NCI-H1694 treated with DMSO at 0.1 percent for 48 hours (cell line): ENCODE results near the gene ST6GALNAC4.
"Not testable (repeated sequence)": the region's sequence is repeated elsewhere in the genome, so short reads cannot be mapped to it uniquely, and the experiment has no call there.

Source experiments
- DNase-seq: peaks from one replicate; lab custom pipeline; 2025; lab: John Stamatoyannopoulos, UW

ST6GALNAC4 gene

DNA sequence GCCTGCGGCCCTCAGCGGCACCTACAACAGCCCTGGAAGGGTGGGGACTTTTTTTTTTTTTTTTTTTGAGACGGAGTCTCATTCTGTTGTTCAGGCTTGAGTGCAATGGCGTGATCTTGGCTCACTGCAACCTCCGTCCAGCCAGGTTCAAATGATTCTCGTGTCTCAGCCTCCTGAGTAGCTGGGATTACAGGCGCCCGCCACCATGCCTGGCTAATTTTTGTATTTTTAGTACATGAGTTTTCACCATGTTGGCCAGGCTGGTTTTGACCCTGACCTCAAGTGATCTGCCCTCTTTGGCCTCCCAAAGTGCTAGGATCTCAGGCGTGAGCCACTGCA, 46.7 kb downstream of the ST6GALNAC4 start:
- not testable (repeated sequence) for DNase-seq

DNA sequence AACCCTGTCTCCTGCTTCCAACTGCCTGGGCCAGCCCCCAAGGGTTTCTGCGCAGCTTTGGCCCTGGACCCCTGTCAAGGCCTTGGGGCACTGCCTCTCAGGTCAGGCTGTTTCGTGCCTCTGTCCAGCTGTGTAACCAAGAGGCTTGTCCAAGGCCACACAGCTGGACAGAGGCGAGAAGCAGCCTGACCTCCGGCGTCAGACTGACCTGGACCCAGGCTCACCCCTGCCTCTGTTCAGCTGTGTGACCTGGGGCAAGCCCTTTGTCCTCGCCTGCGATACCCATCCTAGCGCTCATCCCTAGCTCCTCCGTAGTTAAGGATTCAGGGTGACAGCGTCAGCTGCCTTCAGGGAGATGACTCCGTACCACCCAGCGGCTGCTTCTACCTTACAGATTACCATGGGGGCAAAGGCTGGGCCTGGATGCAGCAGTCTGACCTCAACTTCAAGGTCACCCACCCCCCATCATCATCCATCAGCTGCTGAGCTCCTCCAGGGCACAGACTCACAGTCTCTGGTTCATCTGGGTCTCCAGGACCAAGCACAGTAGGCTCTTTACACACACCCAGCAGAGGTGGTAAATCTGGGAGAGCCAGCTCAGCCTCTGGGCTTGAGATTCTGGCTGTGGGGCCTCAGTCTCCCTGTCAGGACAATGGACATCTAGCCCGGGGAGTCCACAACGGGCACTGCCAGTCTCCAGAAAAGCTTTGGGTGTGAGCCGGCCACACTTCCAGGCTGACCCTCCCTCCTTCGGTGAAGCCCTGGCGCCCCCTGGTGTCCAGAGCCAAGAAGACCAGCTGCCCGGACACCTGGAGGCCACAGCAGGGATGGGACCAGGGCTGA, 47.3 kb downstream of the ST6GALNAC4 start:
- peak; percentile 16 for DNase-seq

DNA sequence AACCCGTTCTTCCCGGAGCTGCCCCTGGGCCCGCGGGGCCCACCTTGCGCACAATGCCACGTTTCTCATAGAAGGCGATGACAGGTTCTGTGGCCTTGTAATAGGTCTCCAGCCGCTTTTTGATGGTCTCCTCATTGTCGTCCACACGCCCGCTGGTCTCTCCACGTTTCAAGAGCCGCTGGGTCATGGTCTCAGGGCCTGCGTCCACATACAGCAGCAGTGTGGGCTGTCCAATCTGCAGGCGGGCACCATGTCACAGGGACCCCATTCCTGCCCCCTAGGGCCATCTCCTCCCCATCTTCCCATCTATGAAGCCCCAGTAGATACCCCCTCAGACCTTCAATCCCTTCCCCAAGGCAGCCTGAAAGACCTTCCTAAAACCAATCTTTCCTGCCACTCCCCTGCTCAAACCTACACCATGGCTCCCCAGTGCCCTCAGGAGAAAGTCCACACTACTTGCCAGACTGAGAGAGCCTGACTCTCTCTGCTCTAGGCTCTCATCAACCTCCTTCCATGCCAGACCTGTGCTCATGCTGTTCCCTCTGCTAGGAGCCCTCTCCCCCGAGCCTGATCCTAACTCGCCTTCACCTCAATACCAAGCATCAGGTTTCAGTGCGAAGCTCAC, 48.5 kb downstream of the ST6GALNAC4 start:
- no peak for DNase-seq

DNA sequence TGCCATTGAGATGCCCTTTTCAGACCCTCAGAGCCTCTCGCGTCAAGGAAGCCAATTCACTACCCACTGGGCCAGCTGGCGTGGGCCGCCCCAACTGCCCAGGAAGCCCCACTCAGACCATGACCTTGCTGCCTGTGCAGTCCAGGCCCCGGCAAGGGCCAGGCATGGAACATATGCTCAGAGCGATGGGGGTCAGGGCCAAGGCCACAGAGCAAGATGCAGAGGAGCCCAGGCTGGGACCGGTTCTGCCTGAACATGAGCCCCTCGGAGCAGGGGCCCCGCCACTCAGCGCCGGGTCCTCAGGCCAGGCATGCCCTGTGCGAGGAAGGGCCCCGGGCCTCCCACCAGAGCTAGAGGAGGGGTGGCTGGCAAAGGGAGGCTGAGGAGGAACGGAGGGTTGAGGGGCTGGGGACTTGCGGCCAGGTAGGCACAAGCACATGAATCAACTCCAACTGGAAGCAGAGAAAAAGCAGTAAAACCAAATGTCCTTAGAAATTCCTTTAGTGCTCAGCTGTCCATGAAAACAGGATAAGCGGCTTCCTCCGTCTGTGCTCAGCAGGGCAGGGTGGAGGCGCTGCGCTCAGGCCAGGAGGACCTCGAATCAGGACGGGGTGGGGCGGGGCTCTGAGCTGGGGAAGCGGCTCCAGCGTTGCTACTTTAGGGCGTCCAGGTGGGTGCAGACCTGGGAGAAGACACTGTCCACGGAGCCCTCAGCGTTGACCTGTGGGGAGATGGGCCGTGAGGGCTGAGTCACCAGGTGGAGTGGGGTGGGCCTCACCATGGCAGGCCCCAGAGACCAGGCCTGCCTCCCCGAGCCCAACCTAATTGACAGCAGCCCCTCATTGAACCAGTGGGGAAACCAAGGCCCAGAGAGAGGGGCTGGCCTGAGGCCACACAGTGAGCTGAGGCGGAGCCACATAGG, 49.2 kb downstream of the ST6GALNAC4 start:
- DNase-seq, result no peak

DNA sequence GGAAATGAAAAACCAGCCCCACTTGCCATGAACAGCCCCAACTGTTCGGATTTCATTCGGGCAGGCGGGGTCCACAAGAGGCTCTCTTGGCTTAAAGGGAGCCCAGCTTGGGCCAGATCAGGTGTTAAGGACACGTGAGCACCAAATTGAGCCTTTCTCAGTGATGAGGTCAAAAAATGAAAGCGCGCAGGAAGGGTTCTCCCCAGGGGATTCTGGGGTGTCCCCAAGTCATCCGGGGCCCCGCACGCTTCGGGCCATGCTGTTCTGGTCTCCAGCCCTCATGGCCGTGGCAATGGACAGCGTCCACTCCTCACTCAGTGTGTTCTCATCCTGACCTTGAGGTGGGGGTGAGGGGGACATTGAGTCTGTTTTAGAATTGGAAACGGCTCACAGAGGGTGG, 50.3 kb downstream of the ST6GALNAC4 start:
- no peak for DNase-seq

DNA sequence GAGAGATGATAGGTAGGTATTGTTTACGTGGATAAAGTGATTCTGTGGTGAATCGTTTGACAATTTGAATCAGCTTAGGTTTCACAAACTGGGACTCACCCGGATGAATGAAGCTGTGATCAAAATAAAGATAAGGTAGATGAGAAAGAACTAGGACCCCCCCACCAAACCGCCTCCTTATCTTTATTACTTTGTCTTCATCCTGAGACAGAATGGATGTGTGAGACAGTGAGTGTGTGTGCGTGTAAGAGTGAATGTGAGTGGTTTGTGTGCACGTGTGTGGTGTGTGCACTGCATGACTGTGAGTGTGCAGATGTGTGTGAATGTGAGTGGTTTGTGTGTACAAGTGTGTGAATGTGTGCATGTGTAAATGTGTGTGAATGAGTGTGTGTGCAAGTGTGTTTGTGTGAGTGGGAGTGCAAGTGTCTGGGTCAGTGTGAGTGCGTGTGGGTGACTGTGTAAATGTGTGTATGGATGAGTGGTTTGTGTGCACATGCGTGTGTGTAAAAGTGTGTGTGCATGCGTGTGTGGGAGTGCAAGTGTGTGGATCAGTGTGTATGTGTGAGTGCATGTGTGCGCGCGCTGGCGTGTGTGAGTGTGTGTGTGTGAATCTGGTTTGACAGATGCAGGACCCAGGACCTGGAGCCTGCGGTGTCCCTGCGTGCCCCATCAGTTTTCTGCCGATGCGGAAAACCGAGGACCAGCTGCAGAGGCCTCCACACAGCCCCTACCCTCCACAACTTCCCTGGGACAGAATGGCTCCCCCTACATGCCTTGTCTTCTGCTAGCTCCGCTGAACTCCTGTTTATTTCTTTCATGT, 51.0 kb downstream of the ST6GALNAC4 start:
- no peak for DNase-seq

DNA sequence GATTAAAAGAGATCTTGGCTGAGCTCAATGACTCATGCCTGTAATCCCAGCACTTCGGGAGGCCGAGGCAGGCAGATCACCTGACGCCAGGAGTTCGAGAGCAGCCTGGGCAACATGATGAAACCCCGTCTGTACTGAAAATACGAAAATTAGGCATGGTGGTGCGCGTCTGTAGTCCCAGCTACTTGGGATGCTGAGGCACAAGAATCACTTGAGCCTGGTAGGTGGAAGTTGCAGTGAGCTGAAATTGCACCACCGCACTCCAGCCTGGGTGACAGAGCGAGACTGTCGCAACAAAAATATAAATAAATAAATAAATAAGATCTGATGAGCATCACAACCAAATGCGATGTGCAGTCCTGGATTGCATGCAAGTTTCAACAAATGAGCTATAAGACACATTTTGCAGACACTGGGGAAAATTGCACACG, 53.6 kb downstream of the ST6GALNAC4 start:
- DNase-seq, result no peak

DNA sequence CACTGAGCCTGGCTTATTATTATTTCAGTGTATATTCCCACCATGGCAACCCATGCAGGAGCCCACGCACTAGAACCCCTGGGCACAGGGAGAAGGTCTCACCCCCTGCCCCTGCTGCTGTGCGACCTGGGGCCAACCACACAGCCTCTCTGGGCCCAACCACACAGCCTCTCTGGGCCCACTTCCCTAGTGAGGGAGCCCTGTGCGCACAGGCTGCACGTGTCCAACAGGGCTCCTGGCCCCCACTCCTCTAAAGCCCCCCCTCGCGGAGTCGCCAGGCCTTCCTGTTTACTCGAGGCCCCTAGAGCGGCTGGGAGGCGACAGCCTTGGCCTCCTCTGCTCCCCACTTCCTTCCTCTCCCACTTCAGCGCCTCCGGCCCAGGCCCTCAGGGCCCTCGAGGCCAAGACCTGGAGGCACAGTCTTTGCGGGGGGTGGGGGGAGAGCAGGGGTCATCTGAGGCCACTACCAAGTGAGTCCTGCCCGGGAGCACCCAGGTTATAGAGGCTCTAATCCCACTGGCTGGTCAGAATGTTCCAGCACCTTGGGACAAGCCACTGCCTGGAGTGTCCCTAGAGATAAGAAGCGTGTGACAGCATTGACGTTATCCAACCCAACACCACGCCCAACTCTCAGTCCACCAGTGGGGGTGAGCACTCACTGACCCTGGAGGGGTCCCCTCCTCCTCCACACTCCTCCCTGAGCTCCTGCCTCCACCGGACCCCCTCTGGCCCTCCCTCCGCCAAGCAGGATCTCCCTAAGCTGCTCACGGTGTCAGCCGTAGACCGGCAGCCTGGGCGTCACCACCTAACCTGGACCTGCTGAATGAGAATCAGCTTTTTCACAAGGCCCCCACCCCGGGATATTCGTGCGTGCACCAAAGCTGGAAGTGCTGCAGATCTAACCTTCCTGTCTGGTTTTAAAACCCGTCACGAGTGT, 54.5 kb downstream of the ST6GALNAC4 start:
- no peak for DNase-seq

DNA sequence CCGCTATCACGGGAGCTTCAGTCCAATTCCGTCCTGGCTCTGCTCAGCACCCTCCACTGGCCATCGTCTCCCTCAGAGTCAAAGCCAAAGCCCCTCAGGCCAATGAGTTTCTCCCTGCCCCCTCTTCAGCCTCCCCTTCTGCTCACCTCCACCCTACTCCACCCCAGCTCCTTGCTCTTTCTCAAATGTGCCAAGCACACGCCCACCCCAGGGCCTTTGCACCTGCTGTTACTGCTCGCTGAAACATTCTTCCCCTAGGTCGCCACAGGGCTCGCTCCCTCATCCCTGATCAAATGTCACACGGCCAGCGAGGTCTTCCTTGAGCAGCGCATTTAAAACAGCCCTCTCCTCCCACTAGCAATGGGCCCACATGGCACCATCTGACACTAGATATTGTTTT, 56.1 kb downstream of the ST6GALNAC4 start:
- no peak for DNase-seq

DNA sequence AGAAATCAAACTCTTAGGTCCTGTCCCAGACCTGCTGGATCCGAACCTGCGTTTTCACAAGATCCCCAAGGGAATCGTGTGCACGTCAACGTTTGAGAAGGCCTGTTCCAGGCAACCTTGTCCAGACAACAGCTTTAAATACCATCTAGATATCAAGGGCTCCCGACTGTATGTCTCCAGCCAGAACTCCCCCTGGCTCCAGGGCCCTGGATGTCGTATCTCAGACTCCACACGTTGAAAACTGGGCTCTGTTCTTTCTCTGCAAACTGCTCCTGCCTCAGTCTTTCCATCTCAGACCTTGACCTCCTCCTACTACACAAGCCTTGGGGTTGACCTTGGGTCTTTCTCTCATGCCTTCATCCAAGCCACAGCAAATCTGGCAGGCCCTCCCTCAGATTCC, 56.6 kb downstream of the ST6GALNAC4 start:
- DNase-seq, result no peak

DNA sequence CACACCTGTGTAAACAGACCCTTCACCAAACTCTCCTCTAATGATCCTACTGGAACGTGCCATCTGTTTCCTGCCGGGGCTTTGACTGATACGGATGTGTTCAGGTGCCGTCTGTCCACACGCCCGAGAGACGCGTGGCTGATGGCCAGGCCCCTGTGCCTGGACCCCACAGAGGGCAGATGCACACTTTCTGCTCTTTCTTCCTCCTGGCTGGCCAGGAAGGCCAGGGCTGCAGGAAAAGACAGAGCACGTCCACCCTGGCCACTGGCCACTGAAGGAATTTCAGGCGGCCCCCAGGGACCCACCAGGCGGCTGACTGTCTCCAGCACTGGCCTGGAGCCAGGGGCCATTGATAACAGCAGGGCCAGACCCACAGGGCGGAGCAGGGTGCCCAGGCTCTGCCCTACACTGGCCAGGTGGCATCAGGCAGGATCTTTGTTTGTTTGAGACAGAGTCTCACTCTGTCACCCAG, 58.8 kb downstream of the ST6GALNAC4 start:
- peak; percentile 27 for DNase-seq
